ENCODE data around the gene ALLC.

Gene ALLC

GRCh38 chr2:3650140-3650920 lies 7.7 kb upstream of the ALLC start:
- no peak for DNase-seq (ENCODE audit: low read depth, low spot score)
- TF ChIP-seq, protein P1, sequence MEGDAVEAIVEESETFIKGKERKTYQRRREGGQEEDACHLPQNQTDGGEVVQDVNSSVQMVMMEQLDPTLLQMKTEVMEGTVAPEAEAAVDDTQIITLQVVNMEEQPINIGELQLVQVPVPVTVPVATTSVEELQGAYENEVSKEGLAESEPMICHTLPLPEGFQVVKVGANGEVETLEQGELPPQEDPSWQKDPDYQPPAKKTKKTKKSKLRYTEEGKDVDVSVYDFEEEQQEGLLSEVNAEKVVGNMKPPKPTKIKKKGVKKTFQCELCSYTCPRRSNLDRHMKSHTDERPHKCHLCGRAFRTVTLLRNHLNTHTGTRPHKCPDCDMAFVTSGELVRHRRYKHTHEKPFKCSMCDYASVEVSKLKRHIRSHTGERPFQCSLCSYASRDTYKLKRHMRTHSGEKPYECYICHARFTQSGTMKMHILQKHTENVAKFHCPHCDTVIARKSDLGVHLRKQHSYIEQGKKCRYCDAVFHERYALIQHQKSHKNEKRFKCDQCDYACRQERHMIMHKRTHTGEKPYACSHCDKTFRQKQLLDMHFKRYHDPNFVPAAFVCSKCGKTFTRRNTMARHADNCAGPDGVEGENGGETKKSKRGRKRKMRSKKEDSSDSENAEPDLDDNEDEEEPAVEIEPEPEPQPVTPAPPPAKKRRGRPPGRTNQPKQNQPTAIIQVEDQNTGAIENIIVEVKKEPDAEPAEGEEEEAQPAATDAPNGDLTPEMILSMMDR (IDR thresholded peaks at IDR 0.05; ENCODE audit: low read depth, low read length): no peak

DNA sequence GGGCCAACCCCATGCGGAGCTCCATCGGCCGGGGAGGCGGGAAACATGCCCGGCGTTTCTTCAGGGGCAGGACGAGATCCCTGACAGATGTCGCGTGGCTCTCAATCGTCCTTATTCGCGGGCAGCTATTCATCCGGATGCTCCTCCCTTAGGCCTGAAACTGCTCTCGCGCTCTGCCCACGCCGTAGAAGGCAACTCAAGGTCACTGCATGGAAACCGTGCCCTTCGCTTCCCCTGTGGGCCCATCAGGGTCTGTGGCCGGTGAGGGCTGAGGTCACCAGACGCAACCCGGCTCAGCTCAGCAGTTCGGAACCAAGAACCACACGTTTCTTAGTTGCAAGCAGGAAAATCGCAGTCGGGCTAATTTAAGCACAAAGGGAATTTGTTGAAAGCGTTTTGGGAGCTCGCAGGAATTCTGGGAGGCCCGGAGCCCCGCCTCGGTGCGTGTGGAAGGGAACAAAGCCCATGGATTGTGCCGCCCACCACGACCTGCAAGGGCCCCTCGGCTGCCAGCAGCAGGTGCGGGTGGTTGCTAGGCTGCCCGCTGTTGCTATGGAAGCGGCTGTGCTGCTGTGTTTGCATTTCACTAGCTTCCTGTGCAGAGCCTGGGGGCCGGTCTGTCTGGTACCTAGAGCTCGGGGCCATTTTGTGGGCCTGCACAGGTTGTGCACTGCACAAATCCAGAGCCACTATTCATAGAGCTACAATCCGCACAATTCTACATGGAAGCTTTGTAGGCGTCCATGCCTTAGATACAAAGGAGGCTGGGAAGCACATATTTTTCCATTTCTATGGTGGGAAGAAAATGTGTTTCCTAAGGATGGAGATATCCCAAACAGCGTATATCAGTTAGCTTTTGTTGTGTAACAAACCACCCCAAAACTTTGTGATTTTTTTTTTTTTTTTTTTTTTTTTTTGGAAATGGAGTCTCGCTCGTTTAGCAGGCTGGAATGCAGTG lies 6.0 kb upstream of the ALLC start:
- TF ChIP-seq, protein P1 (IDR thresholded peaks at IDR 0.05; ENCODE audit: low read depth, low read length): no peak
- in situ Hi-C loops (cut with HindIII; ENCODE audit: low sequenced_read_pairs): no loop called here
- DNase-seq (ENCODE audit: low read depth, low spot score): peak; percentile 38
- H3K4me3 ChIP-seq (ENCODE audit: low read depth, low read length): peak overlapping the region; percentile 30

More at GRCh38 chr2:3650140-3650920, 7.7 kb upstream of the ALLC start:
- in situ Hi-C loops (cut with HindIII; ENCODE audit: low sequenced_read_pairs): no loop called here
- no peak overlapping the region for H3K4me3 ChIP-seq (ENCODE audit: low read depth, low read length)

DNA sequence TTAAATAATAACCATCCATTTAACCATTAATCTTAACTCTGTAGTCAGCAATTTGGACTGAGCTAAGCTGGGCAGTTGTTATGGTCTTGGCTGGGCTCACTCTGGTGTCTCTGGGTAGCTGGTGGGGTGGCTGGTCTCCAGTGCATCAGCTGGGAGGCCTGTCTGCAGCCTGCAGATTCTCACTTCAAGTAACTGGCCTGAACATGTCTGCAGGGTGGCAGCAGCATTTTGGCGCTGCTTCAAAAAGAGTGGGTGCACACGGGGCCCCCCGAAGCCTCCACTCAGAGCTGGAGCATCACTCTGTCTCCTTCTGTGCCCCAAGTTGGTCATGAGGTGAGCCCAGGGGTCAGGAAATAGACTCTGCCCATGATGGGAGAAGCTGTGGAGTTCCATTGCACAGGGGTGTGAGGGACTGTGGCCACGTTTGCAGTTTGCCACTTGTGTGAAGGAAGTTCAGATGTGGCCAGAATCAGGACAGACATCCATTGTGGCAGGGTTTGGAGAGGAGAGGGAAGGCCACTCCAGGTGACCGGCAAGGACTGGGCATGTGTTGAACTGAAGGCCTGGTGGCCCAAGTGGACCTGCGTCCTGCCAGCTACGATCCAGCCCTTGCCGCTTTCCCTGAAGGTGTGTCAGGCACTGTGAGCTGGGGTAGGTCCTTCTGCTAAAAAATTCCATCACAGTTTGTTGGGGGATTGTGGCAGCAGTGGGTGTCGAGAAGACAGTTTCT lies 4.9 kb upstream of the ALLC start:
- no peak overlapping the region for H3K4me3 ChIP-seq (ENCODE audit: low read depth, low read length)
- no peak for DNase-seq (ENCODE audit: low read depth, low spot score)
- in situ Hi-C loops (cut with HindIII; ENCODE audit: low sequenced_read_pairs): no loop called here
- TF ChIP-seq, protein P1 (IDR thresholded peaks at IDR 0.05; ENCODE audit: low read depth, low read length): no peak

- TF ChIP-seq, protein P1 (IDR thresholded peaks at IDR 0.05; ENCODE audit: low read depth, low read length): no peak
- in situ Hi-C loops (cut with HindIII; ENCODE audit: low sequenced_read_pairs): no loop called here
- DNase-seq (ENCODE audit: low read depth, low spot score): no peak
These were observed 4.0 kb upstream of the ALLC start for GRCh38 chr2:3654011-3654410.

GRCh38 chr2:3654531-3655225 lies 3.3 kb upstream of the ALLC start:
- in situ Hi-C loops (cut with HindIII; ENCODE audit: low sequenced_read_pairs): no loop called here
- no peak for DNase-seq (ENCODE audit: low read depth, low spot score)
- TF ChIP-seq, protein P1 (IDR thresholded peaks at IDR 0.05; ENCODE audit: low read depth, low read length): no peak

More at GRCh38 chr2:3654011-3654410, 4.0 kb upstream of the ALLC start:
- no peak overlapping the region for H3K4me3 ChIP-seq (ENCODE audit: low read depth, low read length)

More at GRCh38 chr2:3654531-3655225, 3.3 kb upstream of the ALLC start:
- H3K4me3 ChIP-seq (ENCODE audit: low read depth, low read length): no peak overlapping the region

Data from astrocyte of the spinal cord (primary cell).